Activated naive CD8-positive, alpha-beta T cell (primary cell): ENCODE results near the gene KLHL30.
A peak's percentile ranks its signal among the peaks of the same experiment; 100 is the strongest.

ENCODE experiments used
- H3K27ac Mint-ChIP-seq: one replicate; pipeline ENCODE4 v1.8.0; 2021; ENCODE audit warnings: mixed read lengths
- H3K27me3 Mint-ChIP-seq: one replicate; pipeline ENCODE4 v1.8.0; 2021; ENCODE audit warnings: mixed read lengths
- H3K36me3 Mint-ChIP-seq: one replicate; pipeline ENCODE4 v1.8.0; 2021; ENCODE audit warnings: mixed read lengths
- H3K4me1 Mint-ChIP-seq: one replicate; pipeline ENCODE4 v1.8.0; 2021; ENCODE audit warnings: low read depth, mixed read lengths
- H3K4me3 Mint-ChIP-seq: one replicate; pipeline ENCODE4 v1.8.0; 2021; ENCODE audit warnings: mild to moderate bottlenecking, mixed read lengths
- H3K9me3 Mint-ChIP-seq: one replicate; pipeline ENCODE4 v1.8.0; 2021; ENCODE audit warnings: low read depth, mixed read lengths

Gene KLHL30

DNA sequence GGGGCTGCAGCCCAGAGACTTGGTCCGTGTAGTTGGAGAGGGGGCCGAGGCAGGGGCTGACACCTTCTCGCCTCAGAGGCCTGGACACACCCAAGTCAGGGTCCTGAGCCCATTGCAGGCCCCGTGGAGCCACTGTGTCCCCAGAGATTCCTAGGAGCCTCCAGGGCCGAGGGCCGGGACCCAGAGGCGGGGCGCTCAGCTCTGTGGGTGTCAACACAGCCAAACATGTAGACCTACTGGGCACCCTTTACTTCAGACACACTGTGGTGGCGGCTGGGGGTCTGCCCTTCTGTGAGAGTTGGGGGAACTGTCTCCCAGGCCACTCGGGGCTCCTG, 38.8 kb upstream of the KLHL30 start:
- peaks cover 6% of the 10 kb centered on the region for H3K36me3 Mint-ChIP-seq
- H3K27ac Mint-ChIP-seq = no peak overlapping the region
- H3K9me3 Mint-ChIP-seq = no peaks in the 10 kb centered on the region
- H3K27me3 Mint-ChIP-seq = no peaks in the 10 kb centered on the region
- H3K4me1 Mint-ChIP-seq = no peaks in the 10 kb centered on the region
- H3K4me3 Mint-ChIP-seq = no peak overlapping the region

DNA sequence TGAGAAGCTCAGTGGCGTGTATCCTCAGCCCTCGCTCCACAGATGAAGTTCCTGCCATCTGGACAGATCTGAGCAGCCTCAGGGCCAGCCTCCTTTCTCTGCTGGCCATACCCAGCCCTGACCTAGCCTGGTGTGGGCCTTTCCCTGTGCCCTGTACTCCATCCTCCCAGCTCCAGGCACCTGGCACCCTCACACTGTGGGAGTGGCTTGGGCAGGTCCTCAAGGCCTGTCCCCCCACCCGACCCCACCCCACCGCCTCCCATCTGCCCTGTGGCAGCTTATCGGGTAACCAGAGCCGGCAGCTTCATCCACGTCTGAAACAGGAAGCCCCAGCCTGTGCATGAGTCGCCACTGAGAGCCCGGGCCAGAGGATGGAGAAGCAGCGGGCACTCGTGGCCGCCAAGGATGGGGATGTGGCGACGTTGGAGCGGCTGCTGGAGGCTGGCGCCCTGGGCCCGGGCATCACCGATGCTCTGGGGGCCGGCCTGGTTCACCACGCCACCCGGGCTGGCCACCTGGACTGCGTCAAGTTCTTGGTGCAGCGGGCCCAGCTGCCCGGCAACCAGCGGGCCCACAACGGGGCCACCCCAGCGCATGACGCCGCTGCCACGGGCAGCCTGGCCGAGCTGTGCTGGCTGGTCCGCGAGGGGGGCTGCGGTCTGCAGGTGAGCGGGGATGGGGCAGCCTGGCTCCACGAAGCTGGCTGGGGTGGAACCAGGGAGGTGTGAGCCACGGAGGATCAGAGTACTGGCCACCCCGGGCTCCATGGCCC, 38.2 kb upstream of the KLHL30 start, which contains the start of gene ESPNL:
Gene ESPNL, plus strand, starts transcription at position 292 of the 772 bp plus-strand sequence. Its CDS starts 80 bp downstream, at position 372.
- no peaks in the 10 kb centered on the region for H3K4me1 Mint-ChIP-seq
- no peaks in the 10 kb centered on the region for H3K27me3 Mint-ChIP-seq
- H3K4me3 Mint-ChIP-seq = no peak within 1 kb of the TSS
- peak within 1 kb of the TSS; percentile 41 for H3K27ac Mint-ChIP-seq
- H3K9me3 Mint-ChIP-seq = no peaks in the 10 kb centered on the region
- H3K36me3 Mint-ChIP-seq = peaks cover 6% of the 10 kb centered on the region

DNA sequence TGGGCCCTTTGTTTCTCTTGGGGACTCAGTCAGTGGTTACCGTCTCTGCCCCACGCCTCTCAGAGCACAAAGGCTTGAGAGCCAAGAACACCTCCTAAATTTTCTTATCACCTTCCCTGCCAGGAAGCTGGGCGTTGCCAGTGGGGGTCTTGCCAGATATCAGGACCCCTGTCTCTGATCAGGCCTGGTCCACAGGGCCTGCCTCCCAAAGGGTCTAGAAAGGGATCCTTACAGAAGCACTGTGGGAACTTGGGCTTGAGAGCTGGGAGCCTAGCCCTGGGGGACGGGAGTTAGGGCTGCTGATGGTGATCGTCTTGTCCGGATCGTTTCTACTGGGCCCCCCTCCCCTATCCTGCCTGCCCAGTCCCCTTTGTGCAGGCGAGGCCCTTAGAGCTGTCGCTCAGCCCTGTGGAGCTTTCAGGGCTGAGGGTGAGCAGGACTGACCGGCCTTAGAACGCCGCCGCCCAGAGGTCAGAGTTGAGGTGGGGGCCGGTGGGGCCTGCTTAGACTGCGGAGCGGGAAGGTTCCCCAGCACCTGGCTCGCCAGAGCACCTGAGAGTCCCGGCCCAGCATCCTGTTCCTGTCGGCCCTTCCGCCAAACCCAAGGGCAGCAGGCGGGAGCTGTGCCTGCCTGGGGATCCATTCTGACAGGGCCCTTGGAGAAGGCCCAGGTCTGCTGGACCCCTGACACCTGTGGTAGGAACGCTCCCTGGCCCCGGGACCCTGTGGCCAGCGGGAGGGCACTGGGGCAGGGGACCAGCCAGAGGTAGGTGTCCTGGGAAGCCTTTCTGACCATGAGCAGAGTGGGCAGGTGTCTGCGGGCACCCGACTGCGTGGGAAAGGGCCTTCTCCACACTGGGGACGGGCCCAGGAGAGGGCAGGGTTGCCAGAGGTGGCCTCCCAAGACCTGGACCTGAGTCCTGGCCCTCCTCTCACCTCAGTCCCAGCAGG, 37.4 kb upstream of the KLHL30 start:
- Mint-ChIP-seq H3K4me3 (no peak overlapping the region), H3K36me3 (peaks cover 6% of the 10 kb centered on the region), H3K4me1 (no peaks in the 10 kb centered on the region)

DNA sequence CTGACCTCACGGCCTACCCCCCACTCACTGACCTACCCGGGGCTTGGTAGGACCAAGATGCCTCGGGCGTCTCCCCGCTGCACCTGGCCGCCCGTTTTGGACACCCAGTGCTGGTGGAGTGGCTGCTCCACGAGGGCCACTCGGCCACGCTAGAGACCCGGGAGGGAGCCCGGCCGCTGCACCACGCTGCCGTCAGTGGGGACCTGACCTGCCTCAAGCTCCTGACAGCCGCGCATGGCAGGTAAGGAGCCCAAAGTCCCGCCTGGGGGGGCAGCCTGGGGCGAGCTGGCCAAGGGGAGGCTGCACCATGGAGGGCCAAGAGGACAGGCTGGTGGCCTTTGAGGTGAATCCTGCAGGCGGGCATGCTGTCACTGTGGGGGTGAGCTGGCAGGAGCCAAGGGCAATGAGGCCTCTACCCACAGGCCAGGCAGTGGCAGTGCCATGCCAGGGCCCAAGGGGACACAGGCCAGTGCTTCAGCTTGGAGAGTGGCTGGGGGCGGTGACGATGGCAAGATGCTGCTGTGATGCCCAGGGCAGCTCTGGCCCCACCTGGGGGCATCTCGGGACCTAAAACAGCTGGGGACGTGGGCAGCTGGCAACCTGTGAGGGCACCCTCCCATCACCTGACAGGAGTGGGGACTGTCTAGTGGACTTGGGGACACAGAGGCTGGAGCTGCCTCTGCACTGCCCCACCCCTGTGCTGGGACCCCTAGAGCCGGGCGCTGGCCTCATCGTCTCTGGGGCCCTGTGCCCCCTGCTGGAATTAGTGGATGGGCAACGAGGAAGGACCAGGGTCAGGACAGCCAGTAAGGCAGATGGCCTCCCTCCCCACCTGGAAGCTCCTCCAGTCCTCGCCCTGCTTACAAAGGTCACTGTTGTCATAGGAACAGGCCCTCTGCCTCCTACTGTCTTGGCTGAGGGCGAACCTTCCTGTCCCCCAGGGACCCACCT, 36.3 kb upstream of the KLHL30 start:
- Mint-ChIP-seq H3K4me1 (no peaks in the 10 kb centered on the region), H3K27me3 (no peaks in the 10 kb centered on the region), H3K4me3 (no peak overlapping the region), H3K27ac (no peak overlapping the region), H3K36me3 (peaks cover 3% of the 10 kb centered on the region), H3K9me3 (no peaks in the 10 kb centered on the region)

More for the DNA sequence above, 37.4 kb upstream of the KLHL30 start:
- H3K9me3 Mint-ChIP-seq = no peaks in the 10 kb centered on the region
- no peak overlapping the region for H3K27ac Mint-ChIP-seq
- H3K27me3 Mint-ChIP-seq = no peaks in the 10 kb centered on the region

DNA sequence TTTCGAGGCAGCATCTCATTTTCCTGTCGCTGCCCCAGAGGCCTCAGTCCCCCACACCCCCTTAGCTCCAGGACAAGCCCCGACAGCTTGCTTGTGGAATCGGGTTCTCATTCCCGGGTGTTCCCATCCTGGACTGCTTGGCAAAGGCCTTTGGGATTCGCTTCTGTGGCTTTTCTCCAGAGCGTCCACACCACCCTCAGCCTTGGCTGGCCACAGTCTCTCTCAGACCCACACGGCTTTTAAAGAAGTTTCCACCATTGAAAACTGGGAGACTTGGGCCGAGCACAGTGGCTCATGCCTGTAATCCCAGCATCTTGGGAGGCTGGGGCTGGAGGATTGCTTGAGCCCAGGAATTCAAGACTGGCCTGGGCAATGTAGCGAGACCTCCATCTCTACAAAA, 35.6 kb upstream of the KLHL30 start:
- H3K4me3 Mint-ChIP-seq = no peak overlapping the region
- H3K27me3 Mint-ChIP-seq = no peaks in the 10 kb centered on the region
- no peak overlapping the region for H3K27ac Mint-ChIP-seq
- no peaks in the 10 kb centered on the region for H3K9me3 Mint-ChIP-seq
- H3K4me1 Mint-ChIP-seq = no peaks in the 10 kb centered on the region
- H3K36me3 Mint-ChIP-seq = peaks cover 3% of the 10 kb centered on the region

DNA sequence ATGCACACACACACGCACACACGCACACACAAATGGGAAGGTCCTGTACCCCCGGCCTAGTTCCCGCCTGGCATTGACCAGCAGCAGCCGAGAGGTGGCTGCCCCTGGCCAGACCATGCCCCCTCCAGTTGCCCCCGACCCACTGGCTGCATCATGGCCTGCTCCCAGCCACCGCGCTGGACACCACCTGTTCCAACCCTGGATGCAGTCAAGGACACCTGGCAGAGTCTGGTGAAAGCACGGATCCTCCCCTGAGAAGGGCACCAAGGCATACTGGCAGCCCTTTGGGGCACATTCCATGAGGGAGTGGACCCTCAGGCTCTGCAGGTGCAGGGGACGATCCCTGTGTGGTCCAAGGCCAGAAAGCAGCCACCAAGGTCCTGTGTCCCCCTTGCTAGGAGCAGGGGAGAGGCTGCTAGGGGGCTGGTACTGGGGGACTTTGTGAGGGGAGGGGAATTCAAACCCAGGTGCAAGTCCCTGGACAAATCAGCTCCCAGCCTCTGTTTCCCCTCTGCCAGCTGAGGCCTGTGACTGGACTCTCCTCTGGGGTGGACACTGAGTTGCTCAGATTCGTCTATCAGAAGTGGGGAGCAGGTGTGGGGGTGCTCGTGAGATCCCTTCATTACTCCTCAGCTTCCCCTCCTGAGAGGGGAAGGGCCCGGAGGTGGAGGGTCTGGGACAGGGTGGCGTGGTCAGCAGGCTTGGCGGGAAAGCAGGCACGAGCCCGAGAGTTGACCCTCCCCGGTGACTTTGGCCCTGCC, 34.8 kb upstream of the KLHL30 start:
- Mint-ChIP-seq H3K27ac (no peak overlapping the region), H3K9me3 (no peaks in the 10 kb centered on the region), H3K4me1 (no peaks in the 10 kb centered on the region), H3K27me3 (no peaks in the 10 kb centered on the region), H3K36me3 (peaks cover 3% of the 10 kb centered on the region), H3K4me3 (no peak overlapping the region)

DNA sequence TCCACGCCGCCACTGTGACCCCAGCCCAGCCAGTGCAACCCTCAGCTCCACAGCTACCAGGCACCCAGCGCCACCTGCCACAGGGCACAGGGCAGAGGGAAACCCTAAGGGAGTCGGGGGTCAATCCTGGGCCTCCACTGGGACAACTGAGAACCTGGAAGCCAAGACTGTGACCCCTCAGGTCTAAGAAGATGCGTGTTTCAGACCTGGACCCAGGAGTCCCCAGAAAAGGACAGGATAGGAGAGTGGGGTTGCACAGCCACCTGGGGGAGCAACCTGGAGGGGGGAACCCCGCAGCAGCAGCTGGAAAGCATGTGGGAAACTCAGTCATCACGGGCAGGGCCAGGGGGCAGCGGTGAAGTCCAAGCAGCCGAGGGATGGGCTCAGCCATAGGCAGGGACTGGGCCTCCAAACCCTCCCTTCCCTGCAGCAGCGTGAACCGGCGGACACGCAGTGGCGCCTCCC, 34.2 kb upstream of the KLHL30 start:
- no peak overlapping the region for H3K4me3 Mint-ChIP-seq
- H3K36me3 Mint-ChIP-seq = no peaks in the 10 kb centered on the region
- H3K9me3 Mint-ChIP-seq = no peaks in the 10 kb centered on the region
- peaks cover 1% of the 10 kb centered on the region for H3K4me1 Mint-ChIP-seq
- H3K27me3 Mint-ChIP-seq = no peaks in the 10 kb centered on the region
- no peak overlapping the region for H3K27ac Mint-ChIP-seq

DNA sequence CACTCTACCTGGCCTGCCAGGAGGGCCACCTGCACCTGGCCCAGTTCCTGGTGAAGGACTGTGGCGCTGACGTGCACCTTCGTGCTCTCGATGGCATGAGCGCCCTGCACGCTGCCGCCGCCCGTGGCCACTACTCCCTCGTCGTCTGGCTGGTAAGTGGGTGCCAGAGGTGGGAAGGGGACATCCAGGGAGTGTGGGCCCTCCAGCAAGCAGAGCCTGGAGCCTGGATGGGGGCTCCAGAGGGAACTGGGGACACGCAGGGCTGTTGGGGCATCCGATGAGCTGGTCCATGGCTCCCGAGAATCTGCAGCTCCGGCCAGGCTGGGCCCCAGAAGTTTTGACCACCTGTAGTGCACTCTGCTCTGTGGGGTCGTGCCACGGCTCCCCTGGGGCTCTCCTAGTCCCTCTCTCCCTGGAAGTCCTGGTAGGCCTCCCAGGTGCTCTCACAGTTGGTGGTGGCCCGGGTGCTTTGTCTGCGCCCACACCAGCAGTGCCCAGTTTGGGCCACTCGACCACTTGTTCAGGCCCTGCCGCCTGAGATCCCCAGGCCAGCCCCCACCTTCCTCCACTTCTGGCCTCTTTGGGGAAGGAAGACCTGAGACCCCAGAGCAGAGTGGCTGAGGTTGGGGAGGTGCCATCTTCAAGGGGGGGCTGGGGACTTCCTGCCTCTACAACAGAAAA, 33.6 kb upstream of the KLHL30 start:
- Mint-ChIP-seq H3K36me3 (no peaks in the 10 kb centered on the region), H3K27me3 (no peaks in the 10 kb centered on the region), H3K4me3 (no peak overlapping the region), H3K4me1 (peaks cover 4% of the 10 kb centered on the region), H3K27ac (no peak overlapping the region), H3K9me3 (no peaks in the 10 kb centered on the region)

DNA sequence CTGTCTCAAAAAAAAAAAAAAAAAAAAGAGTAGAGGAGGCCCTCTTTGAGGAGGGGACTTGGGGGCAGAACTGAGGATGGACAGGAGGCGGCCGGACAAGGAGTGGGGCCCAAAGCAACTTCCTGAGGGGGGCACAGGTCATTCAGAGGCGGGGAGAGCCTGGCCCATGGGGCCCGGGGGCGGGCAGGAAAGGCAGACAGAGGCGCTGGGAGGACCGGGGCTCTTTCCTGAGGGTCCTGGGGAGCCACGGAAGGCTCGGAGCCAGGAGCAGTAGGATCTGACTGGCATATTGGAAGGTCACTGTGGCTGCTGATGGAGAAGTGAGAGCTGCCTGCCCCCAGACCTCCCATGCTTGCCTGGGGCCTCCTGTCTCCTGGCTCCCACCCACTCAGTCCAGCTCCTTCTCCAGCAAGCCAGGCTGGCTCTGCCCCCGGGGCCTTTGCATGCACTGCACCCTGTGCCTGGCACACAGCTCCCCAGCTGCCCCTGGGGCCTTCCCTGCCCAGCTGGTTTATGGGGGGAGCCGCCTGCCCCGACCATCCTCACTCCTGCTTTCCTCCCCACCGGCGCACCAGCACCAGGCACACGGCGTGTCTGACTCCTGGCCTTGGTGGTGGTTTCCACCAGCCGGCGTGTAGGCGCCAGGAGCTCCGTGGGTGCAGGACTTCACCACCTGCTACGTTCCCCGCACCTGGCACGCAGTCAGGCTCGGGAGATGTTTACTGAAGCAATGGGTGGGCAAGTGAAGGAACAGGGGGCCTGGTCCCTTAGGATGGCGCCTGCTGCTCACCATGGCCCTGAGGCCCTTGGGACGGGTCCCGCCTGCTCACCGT, 32.7 kb upstream of the KLHL30 start:
- H3K4me3 Mint-ChIP-seq = no peak overlapping the region
- no peaks in the 10 kb centered on the region for H3K27me3 Mint-ChIP-seq
- no peaks in the 10 kb centered on the region for H3K9me3 Mint-ChIP-seq
- peaks cover 4% of the 10 kb centered on the region for H3K4me1 Mint-ChIP-seq
- no peak overlapping the region for H3K27ac Mint-ChIP-seq
- H3K36me3 Mint-ChIP-seq = no peaks in the 10 kb centered on the region

DNA sequence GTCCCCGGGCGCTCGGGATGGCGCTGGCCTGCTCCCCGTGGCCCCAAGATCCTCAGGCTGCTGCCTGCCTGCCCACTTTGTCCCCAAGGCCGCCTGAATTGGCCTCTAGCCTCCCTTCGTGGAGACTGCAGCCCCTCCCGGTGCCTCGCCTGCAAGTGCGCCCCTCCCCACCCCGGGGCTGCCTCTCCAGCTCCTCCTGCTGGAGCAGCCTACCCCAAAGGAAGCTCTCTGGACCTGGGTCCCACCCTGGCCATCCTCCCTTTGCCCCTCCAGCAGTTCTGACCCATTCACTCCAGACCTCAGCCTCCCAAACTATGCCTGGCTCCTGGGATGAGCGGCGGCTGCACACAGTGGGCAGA, 32.1 kb upstream of the KLHL30 start:
- H3K36me3 Mint-ChIP-seq = no peaks in the 10 kb centered on the region
- no peaks in the 10 kb centered on the region for H3K9me3 Mint-ChIP-seq
- H3K27ac Mint-ChIP-seq = no peak overlapping the region
- peaks cover 4% of the 10 kb centered on the region for H3K4me1 Mint-ChIP-seq
- H3K27me3 Mint-ChIP-seq = no peaks in the 10 kb centered on the region
- no peak overlapping the region for H3K4me3 Mint-ChIP-seq

DNA sequence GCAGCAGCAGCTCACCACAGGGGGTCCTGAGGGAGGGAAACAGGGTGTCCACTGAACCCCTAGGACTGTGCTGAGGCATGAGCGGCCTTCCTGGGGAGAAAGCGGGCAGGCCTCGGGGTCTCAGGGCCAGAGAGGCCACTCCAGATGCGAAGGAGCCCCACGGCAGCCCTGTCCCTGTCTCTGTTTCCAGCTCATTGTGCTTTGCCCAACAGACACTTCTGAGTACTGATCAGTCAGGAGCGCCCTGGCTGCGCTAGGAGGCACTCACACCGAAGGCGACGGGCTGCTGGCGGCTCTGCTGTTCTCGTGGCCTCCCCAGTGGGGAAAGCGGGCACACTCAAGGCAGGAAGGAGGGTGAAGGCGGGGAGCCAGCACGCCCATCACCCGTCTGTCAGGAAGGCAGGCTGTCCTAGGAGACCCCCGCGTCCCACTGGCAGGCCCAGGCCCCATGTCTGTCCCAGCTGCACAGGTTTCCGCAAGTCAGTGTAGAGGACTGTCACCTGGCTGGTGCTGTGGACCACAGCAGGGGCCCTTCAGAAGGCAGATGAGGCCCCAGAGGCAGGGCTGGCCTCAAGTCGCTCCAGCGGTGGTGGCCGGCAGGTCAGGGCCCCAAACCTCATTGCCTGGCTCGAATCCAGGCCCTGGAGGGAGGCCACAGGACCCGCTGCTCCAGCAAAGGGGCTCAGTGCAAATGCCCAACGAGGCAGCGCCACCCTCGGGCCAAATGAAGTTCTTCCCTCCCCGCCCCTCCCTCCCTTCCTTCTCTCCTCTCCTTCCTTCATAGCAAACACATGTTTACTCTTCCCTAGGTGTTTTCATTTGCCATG, 31.6 kb upstream of the KLHL30 start:
- no peak overlapping the region for H3K27ac Mint-ChIP-seq
- peaks cover 4% of the 10 kb centered on the region for H3K4me1 Mint-ChIP-seq
- no peak overlapping the region for H3K4me3 Mint-ChIP-seq
- no peaks in the 10 kb centered on the region for H3K27me3 Mint-ChIP-seq
- no peaks in the 10 kb centered on the region for H3K9me3 Mint-ChIP-seq
- H3K36me3 Mint-ChIP-seq = no peaks in the 10 kb centered on the region
